Measurements from ENCODE around the gene REPIN1.
A peak's percentile ranks its signal among the peaks of the same experiment; 100 is the strongest.

The REPIN1 gene

DNA sequence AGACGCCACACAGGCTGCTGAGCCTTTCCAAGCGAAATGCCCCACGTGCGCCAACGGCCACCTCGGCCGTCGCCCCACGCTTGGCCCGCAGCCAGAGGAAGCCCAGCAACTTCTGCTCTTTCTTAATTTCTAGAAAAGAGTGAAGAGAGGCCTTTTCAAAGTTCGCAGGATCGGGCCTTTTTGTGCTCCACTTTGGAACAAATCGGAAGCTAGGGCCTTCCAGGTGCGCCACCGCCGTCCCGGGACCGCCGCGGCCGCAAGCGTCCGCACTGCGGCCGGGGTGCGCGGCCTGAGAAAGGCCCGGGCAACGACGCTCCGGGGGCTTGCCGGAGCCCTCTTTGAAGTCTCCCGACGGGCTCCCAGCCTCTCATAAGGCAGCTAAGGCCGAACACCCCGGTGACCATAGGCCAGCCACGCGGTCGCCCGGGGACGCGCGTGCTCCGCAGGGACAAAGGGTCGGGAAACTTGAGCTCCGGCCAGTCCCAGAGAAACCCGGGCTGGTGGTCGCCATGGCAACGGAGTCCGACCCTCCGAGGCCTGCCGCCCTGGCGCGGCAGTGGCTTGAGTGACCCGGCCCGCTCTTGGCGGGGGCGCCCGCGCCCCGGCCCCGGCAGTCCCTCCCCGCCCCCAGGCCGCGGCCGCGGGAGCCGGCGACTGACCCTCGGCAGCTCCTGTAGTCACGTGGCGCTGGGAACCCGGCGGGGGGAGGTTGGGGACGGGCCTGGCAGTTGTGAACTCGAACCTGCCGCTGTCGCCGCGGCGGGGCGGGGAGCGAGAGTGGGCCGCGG, at the start of gene REPIN1:
TSS of gene REPIN1 (plus strand) at position 727 of the 788 bp plus-strand sequence. CDS start 890 bp downstream, outside the sequence.
- DNase-seq: peak; percentile 46

DNA sequence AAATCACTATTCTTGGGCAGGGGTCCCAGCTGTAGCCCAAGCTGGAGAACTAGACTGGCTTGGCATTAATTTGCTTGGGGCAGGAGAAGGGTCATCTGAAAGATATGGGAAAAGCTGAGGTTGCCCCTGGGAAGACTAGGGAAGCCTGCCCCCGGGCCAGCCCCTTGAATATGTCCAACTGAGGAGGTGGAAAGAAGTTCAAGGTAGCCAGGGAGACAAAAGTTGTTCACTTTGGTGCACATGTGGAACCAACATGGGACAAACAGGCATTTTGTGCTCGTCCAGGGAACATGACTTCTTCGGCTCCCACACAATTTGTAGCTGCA, 46.9 kb upstream of the REPIN1 start:
- no peak for DNase-seq

DNA sequence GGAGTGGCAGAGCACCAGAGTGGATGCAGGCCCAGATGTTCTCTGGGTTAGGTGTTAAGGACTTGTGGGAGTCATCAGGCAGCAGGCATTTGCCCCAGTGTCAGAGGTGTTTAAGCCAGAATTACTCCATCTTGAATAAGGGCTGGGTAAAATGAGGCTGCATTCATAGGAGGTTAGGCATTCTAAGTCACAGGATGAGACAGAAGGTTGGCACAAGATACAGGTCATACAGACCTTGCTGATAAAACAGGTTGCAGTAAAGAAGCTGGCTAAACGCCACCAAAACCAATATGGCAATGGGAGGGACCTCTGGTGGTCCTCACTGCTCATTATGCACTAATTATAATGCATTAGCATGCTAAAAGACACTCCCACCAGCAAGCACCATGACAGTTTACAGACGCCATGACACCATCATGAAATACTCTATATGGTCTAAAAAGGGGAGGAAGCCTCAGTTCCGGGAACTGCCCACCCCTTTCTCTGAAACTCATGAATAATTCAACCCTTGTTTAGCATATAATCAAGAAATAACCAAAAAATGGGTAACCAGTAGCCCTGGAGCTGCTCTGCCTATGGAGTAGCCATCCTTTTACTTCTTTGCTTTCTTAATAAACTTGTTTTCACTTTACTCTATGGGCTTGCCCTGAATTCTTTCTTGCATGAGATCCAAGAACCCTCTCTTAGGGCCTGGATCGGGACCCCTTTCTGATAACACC, 46.3 kb upstream of the REPIN1 start:
- no peak for DNase-seq

DNA sequence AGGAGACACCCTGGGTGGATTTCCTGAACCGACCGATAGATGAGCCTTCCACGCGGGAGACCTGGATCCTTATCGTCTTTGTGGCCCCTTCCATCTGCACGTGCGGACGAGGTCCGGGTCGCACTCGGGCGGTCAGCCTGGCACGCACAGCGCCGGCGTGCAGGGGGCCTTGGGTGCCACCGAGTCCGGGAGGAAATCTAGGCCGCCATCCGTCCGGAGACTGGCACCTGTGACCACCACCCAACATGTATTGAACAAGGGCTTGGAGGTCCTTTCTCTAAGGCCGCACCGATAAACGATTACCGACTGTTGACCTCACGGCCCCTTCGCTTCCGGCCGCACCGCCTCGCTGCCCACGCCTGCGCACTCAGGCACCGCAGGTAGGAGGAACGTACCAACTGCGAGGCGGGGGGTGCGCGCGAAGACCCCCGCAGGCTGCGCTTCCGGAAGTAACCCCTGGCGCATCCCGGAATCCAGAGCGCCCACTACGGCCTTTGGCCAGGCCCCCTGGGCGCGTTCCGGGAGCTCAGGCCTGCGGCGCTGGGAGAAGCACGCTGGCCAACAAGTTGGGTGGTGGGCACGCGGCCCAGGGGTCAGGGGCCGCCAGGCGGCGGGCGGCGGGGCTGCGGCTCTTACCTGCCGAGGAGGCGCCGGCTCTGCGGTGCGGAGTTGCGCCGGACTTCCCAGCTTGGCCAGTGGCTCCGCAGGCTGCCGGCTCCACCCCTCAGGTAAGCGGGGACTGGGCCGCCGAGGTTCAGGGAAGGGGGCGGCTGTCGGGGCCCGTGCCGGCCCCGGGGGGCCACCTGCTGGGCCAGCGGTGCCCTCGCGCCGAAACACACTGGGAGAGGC, 45.6 kb upstream of the REPIN1 start, which contains the start of the genes ACTR3C and LRRC61:
TSS of gene ACTR3C (minus strand) at position 713 of the 849 bp plus-strand sequence. CDS start 28,249 bp downstream, outside the sequence.
TSS of gene LRRC61 (plus strand) at position 523 of the 849 bp plus-strand sequence. CDS start 13,507 bp downstream, outside the sequence.
- DNase-seq: no peak

DNA sequence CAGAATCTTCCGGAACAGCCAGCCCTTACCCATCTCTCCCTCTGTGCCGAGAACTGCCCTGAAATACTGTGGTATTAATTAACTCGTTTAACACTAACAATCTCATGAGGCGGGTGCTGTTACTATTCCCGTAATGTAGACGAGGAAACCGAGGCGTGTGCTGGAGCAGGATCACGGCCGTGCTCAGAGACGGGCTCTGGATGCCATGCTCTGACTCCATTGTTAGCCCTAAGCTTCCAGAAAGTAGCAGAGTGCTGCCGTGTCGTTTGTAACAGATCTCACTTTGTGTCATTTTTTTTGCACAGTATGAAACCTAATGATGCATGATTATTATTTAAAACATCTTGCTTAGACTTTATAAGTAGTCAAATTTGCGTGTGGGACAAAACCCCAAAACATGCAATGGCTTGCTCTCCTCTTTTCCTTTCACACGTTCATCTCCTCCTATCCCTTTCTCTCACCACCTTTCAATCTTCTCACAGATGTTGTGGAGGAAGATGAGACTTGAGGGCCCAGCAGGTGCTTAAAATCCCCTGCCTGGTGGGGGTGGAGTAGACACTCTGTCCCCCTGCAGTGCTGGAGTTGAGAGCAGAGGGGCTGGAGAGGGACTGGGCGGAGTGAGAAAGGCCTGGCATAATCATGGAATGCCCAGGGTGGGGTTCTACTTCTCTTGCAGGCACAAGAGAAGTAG, 44.8 kb upstream of the REPIN1 start:
- DNase-seq: no peak

DNA sequence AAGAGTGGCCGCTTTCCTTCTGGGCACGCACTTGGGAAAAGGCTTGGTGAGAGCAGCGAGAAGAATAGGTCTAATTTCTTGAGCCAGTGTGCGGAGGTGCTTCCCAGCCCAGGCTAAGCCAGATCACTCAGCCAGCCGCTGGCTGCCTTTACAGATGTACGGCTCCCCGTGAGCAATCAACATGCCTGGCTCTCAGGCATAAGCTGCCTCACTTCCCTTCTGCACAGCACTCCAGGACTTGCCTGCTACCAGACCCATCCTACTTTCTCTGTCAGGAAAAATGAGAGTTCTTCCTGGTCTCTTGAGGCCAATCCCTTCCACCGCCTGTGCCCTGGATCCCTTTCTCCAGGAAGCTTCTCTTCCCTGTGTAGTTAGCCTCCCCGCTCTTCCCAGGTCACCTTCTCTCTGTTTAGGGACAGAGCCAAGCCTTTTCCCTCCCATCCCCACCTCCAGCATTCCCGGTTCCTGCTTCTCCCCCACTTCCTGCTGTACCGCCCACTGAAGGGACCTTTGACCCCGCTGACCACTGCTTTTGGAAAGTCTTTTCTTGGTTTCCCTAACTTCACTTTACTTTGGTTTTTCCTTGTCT, 44.2 kb upstream of the REPIN1 start:
- no peak for DNase-seq

DNA sequence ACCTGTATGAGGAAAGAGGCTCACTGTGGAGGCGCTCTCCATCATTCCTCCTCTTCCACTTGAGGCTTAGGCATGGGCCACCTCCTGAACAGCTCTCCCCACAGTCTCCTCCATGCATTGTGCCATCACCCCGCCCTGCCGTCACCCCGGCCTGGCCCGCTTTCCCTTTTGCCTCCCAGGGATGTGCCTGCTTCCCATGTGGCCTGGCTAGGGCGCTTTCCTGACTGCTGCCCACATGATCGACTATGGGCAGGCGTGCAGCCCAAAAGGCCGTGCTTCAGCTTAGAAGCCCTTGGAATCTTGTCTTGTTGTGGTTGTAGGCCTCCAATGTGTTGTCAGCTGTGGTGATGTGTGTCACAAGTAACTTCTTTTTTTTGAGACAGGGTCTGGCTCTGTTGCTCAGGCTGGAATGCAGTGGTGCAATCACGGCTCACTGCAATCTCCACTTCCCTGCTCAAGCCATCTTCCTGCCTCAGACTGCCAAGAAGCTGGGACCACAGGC, 43.5 kb upstream of the REPIN1 start:
- no peak for DNase-seq

DNA sequence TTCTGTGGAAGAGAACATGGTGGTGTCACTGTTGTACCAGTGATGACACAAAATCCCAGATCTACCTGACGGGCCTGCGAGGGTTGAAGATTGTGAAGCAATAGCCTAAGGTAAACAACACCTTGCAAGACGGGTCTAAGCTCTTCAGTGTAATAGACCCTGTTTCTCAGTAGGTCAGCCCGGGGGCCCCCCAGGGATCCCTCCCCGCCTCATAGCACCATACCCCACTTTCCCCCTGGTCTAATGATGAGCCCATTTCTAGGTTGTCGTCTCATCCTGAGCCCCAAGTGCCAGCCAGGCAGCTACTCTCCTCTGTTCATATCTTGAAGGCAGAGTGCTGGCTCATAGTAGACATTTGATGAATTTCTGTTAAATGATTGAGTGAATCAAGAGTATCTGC, 42.7 kb upstream of the REPIN1 start:
- no peak for DNase-seq

DNA sequence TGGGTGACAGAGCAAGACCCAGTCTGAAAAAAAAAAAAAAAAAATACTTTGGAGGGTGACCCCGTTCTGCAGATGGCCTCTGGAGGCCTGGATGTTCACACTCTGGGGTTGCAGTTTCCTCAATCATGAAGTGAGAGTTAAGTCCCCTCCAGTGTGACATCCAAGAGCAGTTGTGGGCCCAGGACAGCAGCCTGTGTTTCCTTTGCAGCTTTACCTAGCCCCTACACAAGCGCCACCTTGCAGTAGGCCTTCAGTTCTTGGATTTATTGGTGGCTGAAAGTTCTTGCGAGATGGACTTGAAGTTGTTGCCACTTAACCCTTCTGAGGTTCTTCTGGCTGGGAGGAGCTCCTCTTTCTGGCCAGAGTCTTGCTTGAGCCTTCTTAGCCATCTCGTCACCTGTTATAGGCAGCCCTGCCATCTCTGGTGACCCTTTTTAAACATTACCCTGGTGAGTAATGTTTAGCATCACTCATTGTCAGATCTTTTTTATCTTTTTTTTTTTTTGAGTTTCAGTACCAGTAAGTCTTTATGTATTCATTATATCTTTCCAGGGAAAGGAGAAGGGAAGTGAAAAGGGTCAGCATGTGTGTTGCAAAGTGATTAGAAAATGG, 41.9 kb upstream of the REPIN1 start:
- DNase-seq: no peak

DNA sequence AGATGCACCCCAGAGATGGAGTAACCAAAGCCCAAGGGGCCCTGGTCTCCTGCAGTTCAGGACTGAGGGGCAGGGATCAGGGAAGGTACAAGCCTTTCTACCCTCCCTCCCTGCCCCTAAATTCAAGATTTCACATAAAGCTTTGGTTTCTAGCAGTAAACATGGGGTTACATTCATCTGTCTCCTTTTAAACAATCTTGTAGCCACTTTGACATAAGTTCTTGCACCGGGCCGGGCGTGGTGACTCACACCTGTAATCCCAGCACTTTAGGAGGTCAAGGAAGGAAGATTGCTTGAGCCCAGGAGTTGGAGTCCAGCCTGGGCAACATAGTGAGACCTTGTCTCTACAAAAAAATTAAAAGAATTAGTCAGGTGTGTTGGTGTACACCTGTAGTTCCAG, 41.3 kb upstream of the REPIN1 start:
- no peak for DNase-seq

DNA sequence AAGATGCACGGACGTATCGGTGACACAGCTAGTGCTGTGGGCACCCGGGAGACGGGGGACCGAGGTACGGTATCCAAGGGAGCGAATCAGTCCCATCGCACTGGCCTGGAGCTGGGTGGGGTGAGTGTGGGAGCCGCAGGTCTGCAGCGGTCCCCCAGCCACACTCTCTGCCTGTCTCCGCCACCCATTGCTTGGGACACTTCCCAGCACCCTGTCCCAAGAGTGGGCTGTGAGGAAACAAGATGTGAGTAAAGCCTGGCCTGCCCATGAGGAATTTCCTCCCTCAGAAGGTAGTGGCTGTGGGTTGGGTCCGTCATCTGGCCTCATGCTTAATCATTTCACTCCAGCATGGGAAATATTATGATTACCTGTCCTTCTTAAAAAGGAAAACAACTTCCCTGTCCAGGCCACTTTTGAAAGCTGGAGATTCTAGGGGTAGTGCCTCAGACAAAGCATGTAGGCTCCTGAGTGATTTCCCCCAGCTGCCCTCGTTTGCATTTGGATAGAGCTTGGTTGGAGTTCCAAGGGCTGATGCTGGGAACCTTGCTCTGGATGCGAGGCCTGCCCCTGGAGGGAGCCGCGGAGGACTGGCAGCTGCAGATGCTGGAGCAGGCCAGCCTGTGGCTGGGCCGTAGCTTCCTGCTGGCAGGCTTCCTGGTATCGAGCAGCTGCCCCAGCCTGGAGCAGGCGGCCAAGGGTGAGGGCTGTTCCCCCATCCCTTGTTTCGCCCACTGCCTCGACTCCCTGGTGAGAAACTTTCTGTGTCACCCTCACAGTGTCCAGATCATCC, 39.1 kb upstream of the REPIN1 start:
- peak; percentile 45 for DNase-seq

DNA sequence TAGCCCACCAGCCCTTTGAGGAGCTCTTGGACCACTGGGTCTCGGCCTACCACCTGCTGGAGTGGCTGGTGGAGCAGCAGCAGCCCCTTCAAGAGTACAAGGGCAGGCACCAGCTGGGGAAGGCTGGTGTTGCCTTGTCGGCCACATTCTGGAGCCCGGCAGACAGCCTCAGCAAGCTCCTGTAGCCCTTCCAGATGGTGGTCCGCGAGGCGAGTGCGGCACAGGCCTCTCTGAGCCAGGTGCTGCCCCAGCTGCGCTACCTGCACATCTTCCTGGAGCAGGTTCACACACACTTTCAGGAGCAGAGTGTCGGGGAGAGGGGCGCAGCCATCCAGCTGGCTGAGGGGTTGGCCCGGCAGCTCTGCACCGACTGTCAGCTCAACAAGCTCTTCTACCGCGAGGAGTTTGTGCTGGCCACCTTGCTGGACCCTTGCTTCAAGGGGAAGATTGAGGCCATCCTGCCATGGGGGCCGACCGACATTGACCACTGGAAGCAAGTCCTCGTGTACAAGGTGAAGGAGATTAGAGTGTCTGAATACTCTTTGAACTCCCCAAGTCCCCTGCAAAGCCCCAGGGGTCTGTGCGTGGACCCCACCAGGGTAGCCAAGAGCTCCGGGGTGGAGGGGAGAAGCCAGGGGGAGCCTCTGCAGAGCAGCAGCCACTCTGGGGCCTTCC, 38.3 kb upstream of the REPIN1 start:
- no peak for DNase-seq

DNA sequence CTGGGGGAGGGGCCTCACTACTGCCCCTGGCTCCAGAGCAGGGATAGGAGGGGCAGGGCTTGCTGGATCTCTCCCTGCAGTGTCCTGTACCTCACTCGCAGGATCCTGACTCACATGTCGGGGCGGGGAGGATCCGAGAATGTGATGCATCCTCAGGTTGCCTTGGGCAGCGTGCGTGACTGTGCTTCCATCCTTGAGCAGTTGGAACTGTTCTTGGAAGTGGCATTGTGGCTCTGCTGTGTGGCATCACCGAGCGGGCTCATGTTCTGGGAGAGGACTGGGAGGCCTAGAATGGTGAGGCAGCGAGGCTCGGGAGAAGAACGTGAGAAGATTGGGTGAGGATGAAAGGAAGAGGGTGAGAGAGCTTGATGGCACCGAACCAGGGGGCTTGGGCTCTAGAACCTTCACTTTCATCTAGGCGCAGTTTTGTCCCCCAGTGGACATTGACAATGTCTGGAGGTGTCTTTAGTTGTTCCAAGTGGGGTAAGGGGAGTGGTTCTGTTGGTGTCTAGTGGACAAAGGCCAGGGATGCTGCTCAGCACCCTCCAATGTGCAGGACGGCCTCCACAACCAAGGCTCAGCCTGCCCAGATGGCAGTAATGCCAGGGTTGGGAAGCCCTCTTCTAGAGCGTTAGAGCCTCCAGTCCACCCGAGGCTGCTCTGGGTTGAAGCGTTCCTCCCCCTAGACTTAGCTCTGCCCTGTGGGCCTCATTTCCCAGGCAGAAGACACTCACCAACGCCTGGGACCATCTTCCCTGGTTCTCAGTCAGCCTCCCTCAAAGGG, 35.6 kb upstream of the REPIN1 start:
- DNase-seq: no peak

DNA sequence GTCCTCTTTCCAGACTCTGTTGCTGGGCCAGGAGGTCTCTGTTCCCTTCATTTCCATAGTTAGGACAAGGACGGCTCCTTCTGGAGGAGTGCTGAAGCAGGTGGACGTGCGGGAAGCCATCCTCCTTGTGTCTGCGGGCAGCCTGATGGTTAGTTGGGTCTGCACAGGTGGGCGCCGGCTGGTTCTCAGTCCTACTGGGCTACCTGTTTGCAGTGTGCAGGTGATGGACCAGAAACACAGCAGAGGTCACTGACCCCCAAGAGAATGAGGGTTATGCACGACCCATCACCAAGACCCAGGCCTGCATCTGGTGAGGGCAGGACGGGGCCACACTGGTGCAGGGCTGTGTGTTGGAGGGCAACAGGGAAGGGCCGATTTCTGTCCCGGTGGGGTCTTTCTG, 35.0 kb upstream of the REPIN1 start:
- no peak for DNase-seq

DNA sequence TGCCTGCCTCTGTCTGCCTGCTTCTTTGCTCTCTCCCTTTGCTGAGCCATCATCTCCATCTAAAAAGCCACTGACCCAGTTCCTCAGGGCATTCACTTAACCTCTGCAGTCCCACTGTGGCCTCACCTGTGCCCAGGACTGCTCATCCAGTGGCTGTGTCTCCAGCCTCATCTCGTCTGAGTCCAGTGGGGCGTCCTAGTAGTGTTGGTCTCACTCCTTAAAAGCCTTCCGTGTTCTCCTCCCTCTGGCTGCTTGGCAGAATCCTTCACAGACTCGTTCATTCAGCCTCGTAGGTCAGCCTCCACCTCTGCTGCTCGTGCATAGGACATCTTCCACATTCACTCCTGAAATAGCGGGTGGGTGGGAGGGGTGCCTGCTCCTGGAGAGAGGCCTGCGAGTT, 34.5 kb upstream of the REPIN1 start:
- no peak for DNase-seq

DNA sequence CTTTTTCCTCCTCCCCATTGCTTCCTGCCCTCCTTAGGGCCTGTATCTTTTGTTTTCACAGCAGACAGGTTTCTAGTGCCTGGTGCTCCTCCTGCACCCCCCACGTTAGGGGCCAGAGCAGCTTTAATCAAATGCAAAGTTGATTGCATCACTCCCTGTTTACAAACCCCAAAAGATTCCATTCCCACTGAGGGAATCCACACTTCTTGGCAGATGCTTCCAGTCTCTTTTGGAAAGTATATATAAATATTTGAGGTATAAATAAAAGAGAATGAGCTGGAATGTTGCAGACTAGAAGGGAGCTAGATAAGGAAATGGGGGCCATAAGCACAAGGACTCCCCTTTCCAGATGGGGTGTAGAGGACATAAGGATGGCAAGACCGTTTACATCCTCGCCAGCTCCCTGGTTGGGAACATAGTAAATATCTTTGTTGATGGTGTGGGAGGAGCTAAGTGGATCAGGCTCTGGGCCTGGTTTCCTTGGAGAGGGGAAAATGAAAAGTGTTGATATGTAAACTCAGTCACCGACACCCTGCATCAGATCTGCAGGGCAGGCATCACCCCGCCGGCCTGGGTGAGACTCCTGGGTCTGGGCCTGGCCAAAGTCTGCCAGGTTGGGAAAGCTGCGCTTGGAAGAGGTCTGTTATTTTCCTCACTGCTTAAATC, 33.4 kb upstream of the REPIN1 start:
- no peak for DNase-seq

DNA sequence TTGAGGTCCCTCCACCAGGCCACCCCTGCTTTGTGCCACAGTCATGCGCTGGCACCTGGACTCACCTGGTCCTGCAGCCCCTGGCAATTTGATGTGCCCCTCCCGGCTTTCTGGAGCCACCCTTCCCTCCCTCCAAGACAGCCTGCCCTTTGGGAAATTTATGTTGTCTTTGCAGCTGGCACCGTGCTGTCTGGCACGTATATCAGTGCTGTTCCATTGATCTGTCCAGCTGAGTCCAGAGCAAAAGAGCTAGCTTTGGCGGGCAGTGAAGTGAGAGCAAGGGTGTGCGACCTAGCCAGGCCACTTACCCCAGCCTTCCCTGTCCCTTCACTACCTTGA, 32.9 kb upstream of the REPIN1 start:
- DNase-seq: no peak

DNA sequence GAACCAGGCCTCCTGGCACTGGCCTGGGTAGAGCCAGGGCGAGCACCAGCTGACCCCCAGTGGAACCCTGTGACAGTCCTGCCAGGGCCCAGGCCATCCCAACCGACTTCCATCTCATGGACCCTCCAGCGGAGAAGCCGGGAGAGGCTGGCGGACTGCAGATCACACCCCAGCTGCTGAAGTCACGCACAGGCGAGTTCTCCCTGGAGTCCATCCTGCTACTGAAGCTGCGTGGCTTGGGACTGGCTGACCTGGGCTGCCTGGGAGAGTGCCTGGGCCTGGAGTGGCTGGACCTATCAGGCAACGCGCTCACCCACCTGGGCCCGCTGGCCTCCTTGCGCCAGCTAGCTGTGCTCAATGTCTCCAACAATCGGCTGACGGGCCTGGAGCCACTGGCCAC, 31.9 kb upstream of the REPIN1 start:
- DNase-seq: no peak

DNA sequence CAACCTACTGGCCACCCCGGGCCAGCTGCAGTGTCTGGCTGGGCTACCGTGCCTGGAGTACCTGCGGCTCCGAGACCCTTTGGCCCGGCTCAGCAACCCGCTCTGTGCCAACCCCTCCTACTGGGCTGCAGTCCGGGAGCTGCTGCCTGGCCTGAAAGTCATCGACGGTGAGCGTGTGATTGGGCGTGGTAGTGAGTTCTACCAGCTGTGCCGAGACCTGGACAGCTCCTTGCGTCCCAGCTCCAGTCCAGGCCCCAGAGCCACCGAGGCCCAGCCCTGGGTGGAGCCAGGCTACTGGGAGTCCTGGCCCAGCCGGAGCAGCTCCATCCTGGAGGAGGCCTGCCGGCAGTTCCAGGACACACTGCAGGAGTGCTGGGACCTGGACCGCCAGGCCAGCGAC, 31.4 kb upstream of the REPIN1 start:
- DNase-seq: no peak

All from DMS 273 treated with DMSO at 0.1 percent for 48 hours (cell line).